NT2/D1 (cell line): ENCODE measurements around the gene ZBTB20.

Experiments used
- SUZ12 ChIP-seq: IDR thresholded peaks from 2 replicates; pipeline ENCODE4 v1.6.1; 2011; ENCODE audit not compliant: insufficient read length, insufficient read depth; ENCODE audit errors: extremely low read depth
- YY1 ChIP-seq: IDR thresholded peaks from 2 replicates; pipeline ENCODE4 v1.6.1; 2011; ENCODE audit not compliant: insufficient read length, insufficient read depth

DNA sequence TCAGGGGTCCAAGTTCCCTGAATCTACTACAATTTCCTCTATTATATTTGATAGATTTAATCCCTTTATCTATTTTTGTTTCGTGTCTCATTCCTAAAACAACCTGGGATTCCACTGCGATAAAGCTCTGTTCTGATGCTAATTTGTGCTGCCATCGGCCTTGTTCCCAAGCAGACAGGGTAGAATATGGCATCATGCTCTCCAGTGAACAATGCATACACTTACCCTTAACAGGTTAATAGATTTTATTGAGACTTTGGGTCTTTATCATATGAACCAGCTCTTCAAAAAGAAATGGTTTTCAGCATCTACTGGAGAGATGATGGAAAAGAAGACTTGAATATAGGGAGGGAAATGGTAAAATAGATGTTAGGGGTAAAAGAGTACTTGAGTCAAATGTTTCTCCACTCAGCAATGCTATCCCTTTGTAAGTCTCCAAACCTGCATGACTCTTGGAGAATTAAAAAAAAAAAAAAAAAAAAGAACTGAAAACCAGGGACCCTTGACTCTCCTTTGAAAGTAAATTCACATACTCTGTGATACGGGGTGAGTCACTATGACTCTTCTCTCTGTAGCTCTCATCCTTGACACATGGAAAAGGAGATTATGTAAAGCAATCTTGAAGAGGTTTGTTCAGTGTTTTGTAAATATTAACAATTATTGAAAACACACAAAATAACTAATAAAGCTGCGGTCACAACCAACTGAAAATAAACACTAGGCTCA, 268.8 kb downstream of the ZBTB20 start:
- TF ChIP-seq SUZ12 (no peak), YY1 (no peak)
